ENCODE data around the gene HMGB3.

The HMGB3 gene

DNA sequence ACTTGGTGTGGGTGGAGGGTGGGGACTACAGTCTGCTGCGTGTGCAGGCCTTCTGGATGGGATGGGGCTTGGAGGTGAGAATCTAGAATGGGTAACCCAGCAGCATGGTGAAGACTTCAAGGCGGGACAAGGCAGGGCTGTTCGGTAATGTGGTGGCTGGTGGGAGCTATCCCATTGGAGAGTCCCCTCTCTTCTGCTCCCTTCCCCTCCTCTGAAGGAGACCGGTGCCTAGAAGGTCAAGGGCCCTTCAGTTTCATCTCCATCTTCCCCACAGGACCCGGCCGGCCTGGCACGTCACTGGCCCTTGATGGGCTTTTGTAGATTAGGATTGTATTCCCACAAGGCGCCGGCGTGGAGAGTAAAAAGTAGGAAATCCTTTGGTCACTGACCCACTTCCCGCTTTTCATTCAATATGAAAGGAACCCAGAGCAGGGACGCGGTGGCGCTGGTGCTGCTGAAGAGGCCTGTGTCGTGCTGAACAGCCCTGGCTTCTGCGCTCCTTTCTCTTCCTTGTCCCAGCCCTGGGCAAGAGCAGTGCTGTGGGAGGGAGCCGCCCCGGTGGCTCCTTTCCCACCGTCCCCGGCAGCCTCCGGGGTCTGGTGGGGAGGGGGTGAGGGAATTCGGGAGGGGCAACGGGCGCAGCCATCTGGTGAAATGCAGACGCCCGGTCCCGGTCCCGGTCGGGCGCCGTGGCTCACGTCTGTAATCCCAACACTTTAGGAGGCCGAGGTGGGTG is 7.3 kb upstream of the HMGB3 start:
- Histone ChIP-seq H3K36me3 (ENCODE audit: low read length) (no peaks in the 10 kb centered on the region), H3F3A (ENCODE audit: insufficient read depth) (no peaks in the 10 kb centered on the region), H3K27ac (ENCODE audit: low read depth, low read length) (no peak overlapping the region), H3K4me2 (ENCODE audit: low read depth, low read length, poor library complexity, severe bottlenecking) (no peak overlapping the region), H4K20me1 (ENCODE audit: low read depth, low read length) (no peaks in the 10 kb centered on the region), H3K79me2 (ENCODE audit: insufficient read depth, low read length) (no peaks in the 10 kb centered on the region), H2AFZ (ENCODE audit: low read depth, low read length, severe bottlenecking) (no peak overlapping the region), H3K9me3 (ENCODE audit: insufficient read depth, low read length) (no peaks in the 10 kb centered on the region), H3K9me2 (replicated peaks; ENCODE audit: insufficient read depth, low read length) (no peaks in the 10 kb centered on the region), H3K9ac (ENCODE audit: low read length) (no peak overlapping the region), H3K27me3 (ENCODE audit: low read length) (no peaks in the 10 kb centered on the region), H3K4me3 (ENCODE audit: insufficient read depth, low read length, poor library complexity, severe bottlenecking) (no peak overlapping the region)
- TF ChIP-seq, protein P1, sequence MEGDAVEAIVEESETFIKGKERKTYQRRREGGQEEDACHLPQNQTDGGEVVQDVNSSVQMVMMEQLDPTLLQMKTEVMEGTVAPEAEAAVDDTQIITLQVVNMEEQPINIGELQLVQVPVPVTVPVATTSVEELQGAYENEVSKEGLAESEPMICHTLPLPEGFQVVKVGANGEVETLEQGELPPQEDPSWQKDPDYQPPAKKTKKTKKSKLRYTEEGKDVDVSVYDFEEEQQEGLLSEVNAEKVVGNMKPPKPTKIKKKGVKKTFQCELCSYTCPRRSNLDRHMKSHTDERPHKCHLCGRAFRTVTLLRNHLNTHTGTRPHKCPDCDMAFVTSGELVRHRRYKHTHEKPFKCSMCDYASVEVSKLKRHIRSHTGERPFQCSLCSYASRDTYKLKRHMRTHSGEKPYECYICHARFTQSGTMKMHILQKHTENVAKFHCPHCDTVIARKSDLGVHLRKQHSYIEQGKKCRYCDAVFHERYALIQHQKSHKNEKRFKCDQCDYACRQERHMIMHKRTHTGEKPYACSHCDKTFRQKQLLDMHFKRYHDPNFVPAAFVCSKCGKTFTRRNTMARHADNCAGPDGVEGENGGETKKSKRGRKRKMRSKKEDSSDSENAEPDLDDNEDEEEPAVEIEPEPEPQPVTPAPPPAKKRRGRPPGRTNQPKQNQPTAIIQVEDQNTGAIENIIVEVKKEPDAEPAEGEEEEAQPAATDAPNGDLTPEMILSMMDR (IDR thresholded peaks at IDR 0.05; ENCODE audit: insufficient read depth, low read length, poor library complexity, severe bottlenecking): no peak
- no peak for TF ChIP-seq EZH2phosphoT487 (conservative IDR thresholded peaks at IDR 0.05; ENCODE audit: low read length)

DNA sequence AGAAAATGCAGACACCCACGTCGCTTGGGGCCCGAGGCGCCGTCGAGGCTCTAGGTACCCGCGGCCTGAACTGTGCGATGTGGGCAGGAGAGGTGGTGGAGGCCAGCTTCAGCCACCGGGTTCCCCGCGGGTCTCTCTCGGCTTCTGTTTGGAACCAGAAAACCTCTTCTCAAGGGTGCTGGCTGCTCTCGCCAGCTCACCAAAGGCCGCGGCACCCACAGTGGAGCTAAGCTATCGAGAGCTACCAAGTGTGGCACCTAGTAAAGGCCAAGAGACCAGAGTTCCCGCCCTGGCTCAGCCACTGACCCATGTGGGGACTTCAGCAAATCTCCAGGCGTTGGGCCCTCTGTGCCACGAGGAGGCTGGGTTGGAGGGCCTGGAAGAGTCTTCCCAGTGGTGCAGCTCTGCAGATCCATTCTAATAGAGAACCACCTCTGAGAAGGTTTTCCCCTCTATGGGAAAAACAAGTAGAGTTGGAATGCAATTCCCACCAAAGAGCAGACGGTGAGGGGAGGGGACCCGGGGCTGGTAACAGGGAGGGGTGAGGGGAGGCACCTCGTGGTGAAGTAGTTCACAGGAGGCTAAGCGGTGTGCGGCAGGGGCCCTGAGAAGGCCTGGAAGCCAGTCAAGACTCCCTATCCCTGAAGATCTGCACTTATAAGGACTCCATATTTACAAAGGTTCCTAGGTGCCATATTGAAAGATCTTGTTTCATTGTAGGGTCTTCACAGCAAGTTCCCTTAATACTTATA is 5.5 kb upstream of the HMGB3 start:
- H3K9me2 ChIP-seq (replicated peaks; ENCODE audit: insufficient read depth, low read length): no peaks in the 10 kb centered on the region
- H3F3A ChIP-seq (ENCODE audit: insufficient read depth): no peaks in the 10 kb centered on the region; the same call in 1 of the 2 replicates
- H3K9ac ChIP-seq (ENCODE audit: low read length): no peak overlapping the region
- H3K4me2 ChIP-seq (ENCODE audit: low read depth, low read length, poor library complexity, severe bottlenecking): no peak overlapping the region
- H3K79me2 ChIP-seq (ENCODE audit: insufficient read depth, low read length): no peaks in the 10 kb centered on the region
- H2AFZ ChIP-seq (ENCODE audit: low read depth, low read length, severe bottlenecking): no peak overlapping the region
- no peaks in the 10 kb centered on the region for H3K36me3 ChIP-seq (ENCODE audit: low read length)
- H4K20me1 ChIP-seq (ENCODE audit: low read depth, low read length): no peaks in the 10 kb centered on the region
- no peaks in the 10 kb centered on the region for H3K27me3 ChIP-seq (ENCODE audit: low read length)
- TF ChIP-seq, protein P1 (IDR thresholded peaks at IDR 0.05; ENCODE audit: insufficient read depth, low read length, poor library complexity, severe bottlenecking): no peak
- no peak for TF ChIP-seq EZH2phosphoT487 (conservative IDR thresholded peaks at IDR 0.05; ENCODE audit: low read length)
- H3K9me3 ChIP-seq (ENCODE audit: insufficient read depth, low read length): no peaks in the 10 kb centered on the region
- H3K4me3 ChIP-seq (ENCODE audit: insufficient read depth, low read length, poor library complexity, severe bottlenecking): no peak overlapping the region
- no peak overlapping the region for H3K27ac ChIP-seq (ENCODE audit: low read depth, low read length)

DNA sequence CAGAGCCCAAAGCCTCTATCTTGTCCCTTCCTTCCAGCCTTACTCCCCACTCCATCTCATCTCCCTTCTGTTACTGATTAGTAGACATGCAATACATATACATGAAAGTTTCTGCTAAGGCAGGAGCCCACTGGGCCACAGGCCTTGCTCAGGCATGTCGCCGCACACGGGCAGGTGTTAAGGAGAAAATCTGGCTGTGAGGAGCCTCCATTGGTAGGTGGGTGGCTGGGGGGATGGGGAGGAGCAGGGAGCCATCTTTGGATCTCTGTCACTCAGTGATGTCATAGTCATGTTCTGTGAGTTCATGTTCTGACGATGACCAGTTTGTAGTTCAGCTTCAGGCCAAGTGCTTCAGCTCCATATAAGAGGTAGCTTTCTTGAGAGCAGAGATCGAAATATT is 2.9 kb upstream of the HMGB3 start:
- H3K9me2 ChIP-seq (replicated peaks; ENCODE audit: insufficient read depth, low read length): no peaks in the 10 kb centered on the region
- H3F3A ChIP-seq (ENCODE audit: insufficient read depth): no peaks in the 10 kb centered on the region; the same call in 1 of the 2 replicates
- H3K4me2 ChIP-seq (ENCODE audit: low read depth, low read length, poor library complexity, severe bottlenecking): no peak overlapping the region
- H3K9ac ChIP-seq (ENCODE audit: low read length): no peak overlapping the region
- no peaks in the 10 kb centered on the region for H3K27me3 ChIP-seq (ENCODE audit: low read length)
- H3K9me3 ChIP-seq (ENCODE audit: insufficient read depth, low read length): no peaks in the 10 kb centered on the region
- no peaks in the 10 kb centered on the region for H3K36me3 ChIP-seq (ENCODE audit: low read length)
- no peak overlapping the region for H3K27ac ChIP-seq (ENCODE audit: low read depth, low read length)
- no peak overlapping the region for H2AFZ ChIP-seq (ENCODE audit: low read depth, low read length, severe bottlenecking)
- no peak for TF ChIP-seq EZH2phosphoT487 (conservative IDR thresholded peaks at IDR 0.05; ENCODE audit: low read length)
- TF ChIP-seq, protein P1 (IDR thresholded peaks at IDR 0.05; ENCODE audit: insufficient read depth, low read length, poor library complexity, severe bottlenecking): no peak
- peaks cover 7% of the 10 kb centered on the region; the same call in 1 of the 2 replicates for H3K79me2 ChIP-seq (ENCODE audit: insufficient read depth, low read length)
- no peak overlapping the region for H3K4me3 ChIP-seq (ENCODE audit: insufficient read depth, low read length, poor library complexity, severe bottlenecking)
- H4K20me1 ChIP-seq (ENCODE audit: low read depth, low read length): no peaks in the 10 kb centered on the region
